A549 treated with AZD2906 at 1 μM for 4 hours (cell line): ENCODE data around the gene PGGT1B. TPM values are rescaled to one million over a fixed set of nuclear protein-coding genes. Genes with fewer than 3 reads are reported as not detected.

Source experiments
- total RNA-seq: library from RNA; stranded (reverse); fragments of 200-300 nt; extraction: Qiagen RNA extraction; gene quantifications from 5 replicates; pipeline ENCODE4 v1.2.3, GENCODE V29; 2022

Gene PGGT1B
- total RNA-seq, result 18.2 to 26.0 TPM (median 20.0 TPM) in 5 replicates

GRCh38 chr5:115262321-115263077 is at the start of gene PGGT1B:
Gene PGGT1B (minus strand): TSS chr5:115262877. CDS start chr5:115262851, 26 bp downstream.

GRCh38 chr5:115296124-115297022 is 33.7 kb upstream of the PGGT1B start, which contains the start of gene CCDC112:
Gene CCDC112 (minus strand): TSS chr5:115296654. CDS start chr5:115296543, 111 bp downstream.

GRCh38 chr5:115169487-115170133 is 93.1 kb downstream of the PGGT1B start, which contains the start of gene TRIM36:
Gene TRIM36 (minus strand): TSS chr5:115169908. CDS start chr5:115169634, 274 bp downstream.

Other genes starting within 250 kb of the PGGT1B start
- gene TRIM36, start 93.0 kb downstream of the PGGT1B start, total RNA-seq, result 1.9 to 2.4 TPM (median 2.1 TPM) in 5 replicates
- gene CCDC112, start 33.8 kb upstream of the PGGT1B start, total RNA-seq, result 6.6 to 11.6 TPM (median 7.7 TPM) in 5 replicates